CD4-positive, alpha-beta T cell treated with Interleukin-4 for 1 hour (primary cell): ENCODE measurements around the gene PLEKHA7.
"Not testable (repeated sequence)": the region's sequence is repeated elsewhere in the genome, so short reads cannot be mapped to it uniquely, and the experiment has no call there.

Source experiments
- DNase-seq, 2 donors: peaks; one replicate each; pipeline ENCODE4 v3.0.0-alpha.2; 2020 to 2022

PLEKHA7 gene

DNA sequence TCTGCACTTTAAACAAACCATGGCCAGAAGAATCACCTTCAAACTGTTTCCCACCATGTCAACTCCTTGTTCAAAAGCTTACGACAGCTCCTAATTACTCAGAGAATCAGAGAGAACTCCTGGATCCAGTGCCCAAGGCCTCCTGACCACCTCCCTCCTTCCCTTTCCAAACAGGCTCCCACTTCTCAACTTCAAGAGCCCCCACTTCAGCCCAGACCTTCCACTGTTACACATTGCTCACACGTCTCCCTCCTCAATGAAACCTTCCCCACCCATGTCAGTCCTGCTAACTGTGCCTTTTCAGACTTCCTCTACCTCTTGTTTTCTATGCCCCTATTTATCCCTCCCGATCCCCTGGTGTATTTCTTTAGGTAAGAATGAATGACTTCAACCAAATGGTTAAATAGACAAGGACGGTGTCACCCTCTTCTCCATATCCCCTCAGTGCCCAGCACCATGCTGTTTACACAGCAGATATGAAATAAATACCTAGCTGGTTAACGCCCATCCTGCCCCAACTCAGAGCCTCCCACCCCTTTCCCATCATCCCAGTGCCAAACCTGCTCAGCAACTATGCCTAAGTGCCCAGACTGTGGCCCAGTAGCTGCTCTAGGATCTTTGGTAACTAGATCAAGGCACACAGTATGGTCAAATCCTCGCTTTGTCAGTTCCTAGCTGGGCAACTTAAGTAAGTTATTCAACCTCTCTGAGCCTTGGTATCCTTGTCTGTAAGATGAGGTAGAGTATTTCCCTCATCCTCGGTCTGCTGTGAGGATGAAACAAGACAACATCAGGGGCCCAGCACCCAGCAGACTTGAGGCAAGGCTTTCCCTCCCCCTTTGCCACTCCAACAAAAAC, 36.8 kb downstream of the PLEKHA7 start:
- no peak for DNase-seq

DNA sequence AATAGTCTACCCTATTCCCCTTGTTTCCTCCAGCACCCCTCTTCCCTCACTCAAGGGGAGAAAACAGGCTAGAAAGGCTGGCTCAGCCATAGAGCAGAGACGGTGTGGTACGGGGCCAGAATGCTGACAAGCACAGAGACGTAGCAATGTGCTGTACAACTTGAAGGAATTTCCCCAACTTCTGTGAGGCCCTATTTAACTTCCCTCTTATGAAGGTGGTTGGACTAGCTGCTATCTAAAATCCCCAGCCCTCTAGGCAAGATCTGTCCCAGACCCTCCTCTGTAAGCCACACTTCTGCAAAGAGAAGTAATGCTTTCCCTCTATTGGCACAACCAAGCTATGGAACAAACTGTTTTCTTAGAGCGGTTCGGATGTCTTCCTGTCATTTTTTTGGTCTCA, 37.8 kb downstream of the PLEKHA7 start:
- no peak for DNase-seq

GRCh38 chr11:16975906-16976305, 38.3 kb downstream of the PLEKHA7 start:
- no peak for DNase-seq

DNA sequence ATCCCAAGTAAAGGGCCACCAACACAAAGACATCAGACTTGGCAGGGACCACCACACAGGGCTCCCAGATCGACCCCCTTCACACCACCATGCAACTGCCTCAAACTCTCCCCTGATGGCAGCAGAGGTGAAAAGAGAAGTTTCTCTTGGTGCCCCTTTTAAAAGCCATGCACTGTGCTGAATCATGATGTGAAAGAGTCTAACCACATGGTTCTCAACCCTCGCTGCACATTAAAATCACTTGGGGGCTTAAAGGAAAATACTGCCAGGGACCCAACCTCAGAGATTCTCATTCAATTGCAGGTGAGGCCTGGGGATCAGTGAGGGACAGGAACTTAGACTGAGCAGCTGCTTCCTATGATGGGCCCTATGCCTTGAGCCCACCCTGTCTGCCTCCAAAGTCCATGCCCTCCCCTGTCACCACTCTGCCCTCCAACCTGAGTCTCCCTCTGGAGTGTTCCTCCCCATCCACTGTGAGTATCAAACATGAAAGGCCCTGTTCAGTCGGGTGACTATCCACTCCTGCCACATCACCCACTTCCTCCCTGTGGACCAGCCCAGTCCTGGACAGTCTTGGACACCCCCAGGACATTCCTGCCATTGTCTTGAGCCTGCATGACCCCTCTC, 40.8 kb downstream of the PLEKHA7 start:
- no peak for DNase-seq

DNA sequence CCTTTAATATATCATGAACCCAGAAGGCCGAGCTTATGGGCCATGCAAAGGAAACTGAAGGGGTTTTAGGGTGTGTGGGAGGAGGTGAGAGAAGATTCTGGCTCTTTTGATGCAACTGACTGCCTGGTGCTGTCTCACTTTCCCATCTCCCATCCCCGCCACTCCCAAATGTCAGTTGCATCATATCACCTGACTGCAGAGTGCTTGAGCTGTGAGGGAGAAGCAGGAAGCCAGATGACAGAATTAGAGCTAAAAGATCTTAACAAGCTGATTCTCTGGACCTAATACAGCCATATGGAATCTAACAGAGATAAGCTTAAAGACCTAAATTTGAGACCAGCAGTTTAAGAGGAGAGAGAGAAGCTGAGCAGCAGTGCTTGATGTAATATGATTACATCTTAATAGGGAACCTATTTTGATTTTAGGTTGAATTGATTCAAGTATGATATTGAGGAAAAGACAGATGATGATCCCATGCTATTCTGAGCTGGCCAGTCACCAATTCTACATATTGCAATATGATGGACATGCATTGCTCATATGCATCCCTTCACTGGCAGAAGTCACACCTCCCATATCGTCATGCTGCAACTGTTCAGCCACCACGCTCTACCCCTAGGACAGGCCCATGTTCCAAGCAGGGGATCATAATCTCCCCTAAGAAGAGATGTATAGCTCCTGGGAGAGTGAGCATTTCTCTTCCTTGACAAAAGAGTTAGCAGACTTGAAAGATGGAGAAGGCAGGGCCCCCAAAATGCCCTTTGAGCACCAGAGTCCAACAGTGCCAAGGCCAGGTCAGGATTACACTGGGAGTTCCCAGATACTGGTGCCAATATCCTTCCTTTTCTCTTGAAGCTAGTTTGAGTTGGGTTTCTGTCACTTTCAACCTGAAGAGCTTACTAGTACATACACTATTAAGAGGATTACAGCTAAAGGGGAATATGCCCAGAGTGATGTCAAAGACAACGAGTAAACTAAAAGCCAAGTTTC, 44.9 kb downstream of the PLEKHA7 start:
- no peak for DNase-seq

GRCh38 chr11:16968196-16968595, 46.0 kb downstream of the PLEKHA7 start:
- DNase-seq: no peak

- DNase-seq: no peak
Measured at GRCh38 chr11:16966930-16967671, 47.1 kb downstream of the PLEKHA7 start.

DNA sequence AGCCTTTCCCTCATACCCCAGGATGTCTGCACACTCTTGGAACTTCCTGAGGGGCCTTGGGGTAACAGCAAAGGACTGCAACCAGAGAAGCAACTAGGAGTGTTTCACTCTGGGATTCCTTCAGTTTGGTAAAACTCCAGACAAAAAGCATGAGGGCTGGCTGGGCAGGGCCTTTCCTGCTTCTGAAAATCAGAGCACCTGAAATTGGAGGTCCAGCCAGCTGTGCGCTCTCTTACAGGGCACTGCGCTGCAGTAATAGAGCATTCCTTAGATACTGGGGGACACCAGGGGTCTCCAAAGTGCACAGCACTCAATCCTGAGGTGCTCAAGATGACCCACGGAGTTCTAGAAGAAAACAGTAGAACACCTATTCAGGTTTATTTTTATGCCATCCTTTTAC, 49.7 kb downstream of the PLEKHA7 start:
- no peak for DNase-seq

- no peak for DNase-seq
Measured at GRCh38 chr11:16963316-16963876, 50.8 kb downstream of the PLEKHA7 start.

DNA sequence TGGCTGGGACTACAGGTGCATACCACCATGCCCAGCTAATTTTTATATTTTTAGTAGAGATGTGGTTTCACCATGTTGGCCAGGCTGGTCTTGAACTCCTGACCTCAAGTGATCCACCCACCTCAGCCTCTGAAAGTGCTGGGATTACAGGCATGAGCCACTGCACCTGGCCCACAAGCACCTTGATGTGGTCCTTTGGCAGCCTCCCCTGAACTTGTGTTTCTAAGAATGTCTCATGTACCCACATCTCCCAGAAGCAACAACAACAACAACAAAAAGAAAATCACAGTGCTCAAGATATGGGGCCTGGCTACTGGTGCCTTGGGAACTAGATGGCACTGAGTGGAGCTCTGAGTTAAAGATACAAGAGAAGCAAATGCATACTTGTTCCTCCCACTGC, 51.6 kb downstream of the PLEKHA7 start:
- DNase-seq: not testable (repeated sequence)

DNA sequence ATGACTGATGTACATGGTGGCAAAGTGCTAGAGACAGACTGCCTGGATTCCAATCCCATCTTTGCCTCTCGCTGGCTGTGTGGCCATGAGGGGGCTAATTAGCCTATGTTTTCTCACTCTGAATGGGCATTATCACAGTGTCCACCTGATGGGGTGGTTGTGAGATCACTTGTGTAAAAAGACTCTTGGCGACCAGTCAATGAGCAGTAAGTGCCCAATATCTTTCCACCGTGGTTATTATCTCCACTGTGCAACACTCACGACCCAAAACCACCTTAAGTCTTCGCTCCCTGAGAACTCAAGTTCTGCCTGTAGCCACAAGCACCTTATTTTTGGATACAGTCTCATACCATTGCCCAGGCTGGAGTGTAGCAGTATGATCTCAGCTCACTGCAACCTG, 52.1 kb downstream of the PLEKHA7 start:
- no peak for DNase-seq

DNA sequence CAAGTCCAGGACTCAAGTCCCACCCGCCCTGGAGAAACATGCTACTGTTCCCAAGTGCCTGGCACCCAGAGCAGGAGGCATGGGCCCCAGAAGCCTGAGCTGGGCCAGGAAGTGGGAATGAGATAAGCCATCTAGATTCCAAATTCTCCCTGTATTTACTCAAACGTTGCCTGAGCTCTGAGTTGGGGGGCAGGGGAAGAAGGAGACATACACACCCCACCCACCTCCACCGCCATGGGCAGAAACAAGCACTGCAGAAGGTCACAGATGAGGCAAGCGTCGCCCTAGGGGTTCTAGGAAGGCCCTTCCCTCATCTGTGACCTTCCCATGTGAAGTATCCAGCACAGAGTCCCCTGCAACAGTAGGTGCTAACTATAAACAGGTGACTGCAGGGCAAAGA, 54.0 kb downstream of the PLEKHA7 start:
- no peak for DNase-seq

- DNase-seq: no peak
Measured at GRCh38 chr11:16959602-16960001, 54.6 kb downstream of the PLEKHA7 start.

GRCh38 chr11:16958833-16959232, 55.4 kb downstream of the PLEKHA7 start:
- DNase-seq: peak in 1 of 2 donors; percentile 1

DNA sequence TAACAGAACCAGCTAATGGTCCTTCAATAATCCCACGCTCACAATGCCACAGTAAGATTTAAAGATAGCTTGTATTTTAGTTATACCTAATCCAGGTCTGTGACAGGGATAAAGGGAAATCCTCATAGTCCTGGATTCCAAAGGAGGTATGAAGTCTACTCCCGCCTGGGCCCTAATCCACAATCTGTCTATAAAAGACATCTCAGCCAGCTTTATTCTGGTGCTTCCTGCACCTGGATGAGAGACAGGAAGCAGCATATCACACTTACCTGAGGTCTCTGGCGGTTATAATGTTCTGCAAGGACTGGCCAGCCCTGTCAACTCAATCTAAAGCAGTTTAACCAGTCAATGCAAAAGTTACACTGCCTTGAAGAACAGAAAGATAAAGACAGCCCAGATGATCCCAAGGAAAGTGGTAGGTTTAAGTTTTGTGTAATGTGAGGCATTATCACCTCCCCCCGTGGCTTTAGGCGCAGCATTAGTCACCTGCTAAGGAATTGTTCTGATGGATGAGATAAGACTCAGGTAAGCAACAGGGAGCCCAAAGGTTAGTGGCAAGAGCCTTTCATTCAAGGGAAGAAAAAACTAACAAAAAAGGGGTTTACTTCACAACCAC, 57.6 kb downstream of the PLEKHA7 start:
- DNase-seq: no peak

DNA sequence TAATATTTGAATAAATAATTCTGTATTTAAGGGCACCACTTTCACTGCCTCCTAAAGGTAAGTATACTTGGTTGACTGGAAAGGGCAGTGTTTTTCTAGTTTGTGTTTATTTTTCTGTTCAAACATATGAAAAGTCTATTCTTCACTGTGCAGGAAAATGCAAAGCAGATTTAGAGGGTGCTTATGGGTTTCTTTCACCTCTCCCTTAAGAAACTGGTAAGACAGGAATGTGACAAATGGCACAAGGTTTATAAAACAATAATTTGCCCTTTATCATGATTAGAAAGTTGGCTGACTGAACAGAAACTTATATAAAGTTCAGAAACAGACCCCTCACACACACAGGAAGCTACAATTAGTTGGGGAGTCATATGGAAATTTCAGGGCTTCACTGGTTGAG, 60.6 kb downstream of the PLEKHA7 start:
- DNase-seq: no peak

DNA sequence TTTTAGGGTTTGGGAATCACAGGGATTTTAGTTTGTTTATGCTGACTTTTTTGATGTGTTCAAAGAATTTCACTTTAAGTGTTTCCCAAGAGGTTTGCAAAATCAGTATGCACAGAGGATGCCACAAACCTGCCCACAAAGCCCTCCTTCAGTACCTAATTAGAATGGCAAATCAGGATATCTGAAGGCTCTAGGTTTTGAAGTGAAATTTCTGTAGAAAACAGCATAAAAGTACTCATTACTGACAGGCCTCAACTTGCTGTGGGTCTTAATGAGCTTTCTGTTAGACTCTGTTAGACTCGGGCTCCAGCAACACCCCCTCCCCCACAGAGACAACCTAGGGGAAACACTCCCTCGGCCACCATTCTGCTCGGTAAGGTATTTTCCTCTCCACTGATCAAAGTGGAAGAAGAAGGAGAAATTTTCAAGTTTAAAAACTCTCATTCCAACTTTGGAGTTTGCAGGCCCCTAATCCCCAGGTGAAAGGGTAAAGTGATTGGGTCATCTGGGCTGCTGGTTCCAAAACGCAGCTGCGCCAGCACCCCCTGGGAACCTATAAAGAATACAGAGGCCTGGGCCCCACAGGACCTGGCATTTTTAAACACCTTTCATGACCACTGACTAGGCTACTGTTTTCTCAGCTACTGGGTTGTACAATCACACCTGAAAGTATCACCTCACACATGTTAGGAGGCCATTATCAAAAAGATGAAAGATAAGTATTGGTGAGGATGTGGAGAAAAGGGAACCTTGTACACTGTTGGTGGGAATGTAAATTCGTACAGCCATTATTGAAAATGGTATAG, 67.5 kb downstream of the PLEKHA7 start:
- no peak for DNase-seq

DNA sequence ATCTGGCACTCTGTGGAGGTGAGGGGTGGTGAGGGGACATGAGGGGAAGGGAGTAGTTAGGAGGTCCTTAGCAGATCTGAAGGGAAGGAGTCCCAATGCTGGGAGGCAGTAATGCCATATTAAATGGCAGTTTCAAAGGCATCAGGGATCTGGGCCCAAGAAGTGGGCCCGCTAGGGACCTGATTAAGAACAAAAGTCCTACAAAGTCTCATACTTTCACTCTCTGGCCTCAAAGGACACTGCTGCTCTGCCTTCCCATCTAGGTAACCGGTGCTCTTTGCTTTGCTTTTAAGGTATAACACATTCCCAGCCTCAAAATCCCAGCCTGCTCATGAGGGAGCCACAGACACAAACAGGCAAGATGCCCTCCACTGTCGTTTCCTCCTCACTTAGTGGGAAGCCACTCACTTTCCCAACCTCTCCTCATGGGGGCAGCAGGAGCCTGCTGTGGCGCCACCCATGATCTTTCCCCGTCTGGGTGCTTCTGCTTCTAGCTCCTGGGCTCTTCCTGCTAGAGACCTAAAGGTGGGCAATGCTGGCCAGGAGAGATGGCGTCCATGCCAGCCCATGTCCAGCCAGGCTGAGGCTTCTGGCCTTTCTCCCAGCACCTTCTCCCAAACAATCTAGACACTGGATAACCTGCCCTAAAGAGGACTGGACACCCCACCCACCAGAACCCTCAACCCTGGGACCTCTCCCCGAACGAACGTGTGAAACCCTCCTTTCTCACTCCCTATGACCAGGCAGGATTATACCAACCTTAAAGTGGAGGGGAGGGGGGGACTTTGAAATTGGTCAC, 68.3 kb downstream of the PLEKHA7 start:
- peak; percentile 38 for DNase-seq

- no peak for DNase-seq
Measured at GRCh38 chr11:16942911-16943310, 71.3 kb downstream of the PLEKHA7 start.

DNA sequence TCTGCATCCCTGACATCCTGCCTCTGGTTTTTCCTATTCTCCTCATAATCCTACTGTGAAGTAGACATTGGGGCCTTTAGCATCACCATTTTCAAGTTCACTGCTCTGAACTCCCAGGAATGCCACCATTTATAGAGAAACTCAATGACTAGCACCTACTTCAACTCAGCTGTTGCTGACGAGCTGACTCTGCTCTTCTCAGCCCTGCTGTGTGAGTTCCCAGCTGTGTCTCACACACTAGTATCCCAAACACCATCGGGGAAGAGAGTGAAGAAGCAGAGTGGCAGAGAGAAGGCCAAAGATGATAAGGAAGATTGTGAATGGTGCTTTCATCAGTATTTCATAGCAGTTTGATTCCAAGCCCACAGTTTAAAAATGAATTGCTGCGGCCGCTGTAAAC, 71.9 kb downstream of the PLEKHA7 start:
- no peak for DNase-seq
